ENCODE data around the gene GRXCR2.

Gene GRXCR2

GRCh38 chr5:145872914-145873313, at the start of gene GRXCR2:
Gene GRXCR2 (minus strand): TSS chr5:145873014. CDS start chr5:145872968, 46 bp downstream.
- Mint-ChIP-seq H3K27ac (no peak within 1 kb of the TSS), H3K36me3 (no peaks in the 10 kb centered on the region), H3K4me3 (no peak within 1 kb of the TSS), H3K27me3 (peaks cover 4% of the 10 kb centered on the region), H3K4me1 (ENCODE audit: low read depth) (no peaks in the 10 kb centered on the region), H3K9me3 (ENCODE audit: low read depth) (no peaks in the 10 kb centered on the region)

GRCh38 chr5:145922059-145922458, 49.2 kb upstream of the GRXCR2 start:
- H3K27me3 Mint-ChIP-seq = peaks cover 2% of the 10 kb centered on the region
- no peaks in the 10 kb centered on the region for H3K36me3 Mint-ChIP-seq
- H3K4me1 Mint-ChIP-seq (ENCODE audit: low read depth) = no peaks in the 10 kb centered on the region
- H3K4me3 Mint-ChIP-seq = no peak overlapping the region
- H3K9me3 Mint-ChIP-seq (ENCODE audit: low read depth) = no peaks in the 10 kb centered on the region
- H3K27ac Mint-ChIP-seq = no peak overlapping the region

- H3K27me3 Mint-ChIP-seq = peaks cover 2% of the 10 kb centered on the region
- no peak overlapping the region for H3K4me3 Mint-ChIP-seq
- peaks cover 1% of the 10 kb centered on the region for H3K4me1 Mint-ChIP-seq (ENCODE audit: low read depth)
- no peak overlapping the region for H3K27ac Mint-ChIP-seq
- no peaks in the 10 kb centered on the region for H3K9me3 Mint-ChIP-seq (ENCODE audit: low read depth)
- no peaks in the 10 kb centered on the region for H3K36me3 Mint-ChIP-seq
Measured at GRCh38 chr5:145921211-145921610, 48.4 kb upstream of the GRXCR2 start.

GRCh38 chr5:145920542-145921210, 47.9 kb upstream of the GRXCR2 start:
- H3K4me3 Mint-ChIP-seq = no peak overlapping the region
- H3K9me3 Mint-ChIP-seq (ENCODE audit: low read depth) = no peaks in the 10 kb centered on the region
- no peaks in the 10 kb centered on the region for H3K36me3 Mint-ChIP-seq
- no peak overlapping the region for H3K27ac Mint-ChIP-seq
- H3K4me1 Mint-ChIP-seq (ENCODE audit: low read depth) = peaks cover 4% of the 10 kb centered on the region
- peaks cover 2% of the 10 kb centered on the region for H3K27me3 Mint-ChIP-seq

- Mint-ChIP-seq H3K27me3 (peaks cover 2% of the 10 kb centered on the region), H3K27ac (no peak overlapping the region), H3K4me3 (no peak overlapping the region), H3K9me3 (ENCODE audit: low read depth) (no peaks in the 10 kb centered on the region), H3K4me1 (ENCODE audit: low read depth) (peaks cover 4% of the 10 kb centered on the region), H3K36me3 (no peaks in the 10 kb centered on the region)
Measured at GRCh38 chr5:145919413-145919812, 46.6 kb upstream of the GRXCR2 start.

GRCh38 chr5:145918397-145918796, 45.6 kb upstream of the GRXCR2 start:
- no peaks in the 10 kb centered on the region for H3K27me3 Mint-ChIP-seq
- H3K4me3 Mint-ChIP-seq = no peak overlapping the region
- H3K36me3 Mint-ChIP-seq = no peaks in the 10 kb centered on the region
- peaks cover 4% of the 10 kb centered on the region for H3K4me1 Mint-ChIP-seq (ENCODE audit: low read depth)
- H3K27ac Mint-ChIP-seq = no peak overlapping the region
- H3K9me3 Mint-ChIP-seq (ENCODE audit: low read depth) = no peaks in the 10 kb centered on the region

GRCh38 chr5:145917288-145917687, 44.5 kb upstream of the GRXCR2 start:
- Mint-ChIP-seq H3K27ac (no peak overlapping the region), H3K4me3 (no peak overlapping the region), H3K4me1 (ENCODE audit: low read depth) (peaks cover 4% of the 10 kb centered on the region), H3K9me3 (ENCODE audit: low read depth) (no peaks in the 10 kb centered on the region), H3K36me3 (no peaks in the 10 kb centered on the region), H3K27me3 (no peaks in the 10 kb centered on the region)

- H3K36me3 Mint-ChIP-seq = no peaks in the 10 kb centered on the region
- peaks cover 4% of the 10 kb centered on the region for H3K4me1 Mint-ChIP-seq (ENCODE audit: low read depth)
- H3K4me3 Mint-ChIP-seq = no peak overlapping the region
- H3K27ac Mint-ChIP-seq = no peak overlapping the region
- H3K9me3 Mint-ChIP-seq (ENCODE audit: low read depth) = no peaks in the 10 kb centered on the region
- H3K27me3 Mint-ChIP-seq = no peaks in the 10 kb centered on the region
Measured at GRCh38 chr5:145915970-145916638, 43.3 kb upstream of the GRXCR2 start.

- Mint-ChIP-seq H3K9me3 (ENCODE audit: low read depth) (no peaks in the 10 kb centered on the region), H3K36me3 (no peaks in the 10 kb centered on the region), H3K4me1 (ENCODE audit: low read depth) (peaks cover 4% of the 10 kb centered on the region), H3K27me3 (no peaks in the 10 kb centered on the region), H3K4me3 (no peak overlapping the region), H3K27ac (no peak overlapping the region)
Measured at GRCh38 chr5:145913701-145914100, 40.9 kb upstream of the GRXCR2 start.

- Mint-ChIP-seq H3K9me3 (ENCODE audit: low read depth) (no peaks in the 10 kb centered on the region), H3K4me1 (ENCODE audit: low read depth) (peaks cover 4% of the 10 kb centered on the region), H3K27me3 (no peaks in the 10 kb centered on the region), H3K36me3 (no peaks in the 10 kb centered on the region), H3K4me3 (no peak overlapping the region), H3K27ac (no peak overlapping the region)
Measured at GRCh38 chr5:145912594-145912993, 39.8 kb upstream of the GRXCR2 start.

GRCh38 chr5:145912019-145912418, 39.2 kb upstream of the GRXCR2 start:
- no peaks in the 10 kb centered on the region for H3K9me3 Mint-ChIP-seq (ENCODE audit: low read depth)
- peaks cover 2% of the 10 kb centered on the region for H3K27me3 Mint-ChIP-seq
- H3K4me1 Mint-ChIP-seq (ENCODE audit: low read depth) = peaks cover 4% of the 10 kb centered on the region
- H3K4me3 Mint-ChIP-seq = no peak overlapping the region
- H3K27ac Mint-ChIP-seq = no peak overlapping the region
- no peaks in the 10 kb centered on the region for H3K36me3 Mint-ChIP-seq

GRCh38 chr5:145911164-145911563, 38.4 kb upstream of the GRXCR2 start:
- Mint-ChIP-seq H3K27ac (no peak overlapping the region), H3K27me3 (peaks cover 6% of the 10 kb centered on the region), H3K36me3 (no peaks in the 10 kb centered on the region), H3K9me3 (ENCODE audit: low read depth) (no peaks in the 10 kb centered on the region), H3K4me3 (no peak overlapping the region), H3K4me1 (ENCODE audit: low read depth) (peaks cover 3% of the 10 kb centered on the region)

GRCh38 chr5:145908206-145908960, 35.6 kb upstream of the GRXCR2 start:
- Mint-ChIP-seq H3K4me1 (ENCODE audit: low read depth) (no peaks in the 10 kb centered on the region), H3K27ac (no peak overlapping the region), H3K27me3 (peaks cover 11% of the 10 kb centered on the region), H3K9me3 (ENCODE audit: low read depth) (no peaks in the 10 kb centered on the region), H3K36me3 (no peaks in the 10 kb centered on the region), H3K4me3 (no peak overlapping the region)

- no peaks in the 10 kb centered on the region for H3K9me3 Mint-ChIP-seq (ENCODE audit: low read depth)
- peaks cover 11% of the 10 kb centered on the region for H3K27me3 Mint-ChIP-seq
- H3K4me1 Mint-ChIP-seq (ENCODE audit: low read depth) = no peaks in the 10 kb centered on the region
- no peak overlapping the region for H3K27ac Mint-ChIP-seq
- no peaks in the 10 kb centered on the region for H3K36me3 Mint-ChIP-seq
- no peak overlapping the region for H3K4me3 Mint-ChIP-seq
Measured at GRCh38 chr5:145906401-145906800, 33.6 kb upstream of the GRXCR2 start.

GRCh38 chr5:145904743-145905142, 31.9 kb upstream of the GRXCR2 start:
- no peaks in the 10 kb centered on the region for H3K4me1 Mint-ChIP-seq (ENCODE audit: low read depth)
- peaks cover 11% of the 10 kb centered on the region for H3K27me3 Mint-ChIP-seq
- no peaks in the 10 kb centered on the region for H3K36me3 Mint-ChIP-seq
- H3K9me3 Mint-ChIP-seq (ENCODE audit: low read depth) = peaks cover 4% of the 10 kb centered on the region
- H3K4me3 Mint-ChIP-seq = no peak overlapping the region
- H3K27ac Mint-ChIP-seq = no peak overlapping the region
